ENCODE measurements around the gene BCL11B.

GRCh38 chr14:99261912-99262787 is 9.8 kb downstream of the BCL11B start:
- no peak for TF ChIP-seq ARNT (IDR thresholded peaks at IDR 0.05)
- TF ChIP-seq FOXK2 (IDR thresholded peaks at IDR 0.05), result no peak
- TF ChIP-seq ELF4 (IDR thresholded peaks at IDR 0.05), result no peak

All from HEK293T (cell line).